ENCODE results near the gene DNAI7.
A peak's percentile ranks its signal among the peaks of the same experiment; 100 is the strongest.

The DNAI7 gene

GRCh38 chr12:25194722-25195055 lies 271 bp downstream of the DNAI7 start:
- Mint-ChIP-seq H3K36me3 (ENCODE audit: low read depth) (peaks cover 11% of the 10 kb centered on the region), H3K27me3 (no peaks in the 10 kb centered on the region), H3K9me3 (no peaks in the 10 kb centered on the region), H3K4me3 (peak overlapping the region; percentile 91), H3K4me1 (ENCODE audit: low read depth) (peaks cover 17% of the 10 kb centered on the region), H3K27ac (peak overlapping the region; percentile 96)
- intact Hi-C loops (cut with micrococcal nuclease): loop anchor here (1.0 kb wide), 1 partner anchor 142 kb away; a partner anchor contains a TSS

DNA sequence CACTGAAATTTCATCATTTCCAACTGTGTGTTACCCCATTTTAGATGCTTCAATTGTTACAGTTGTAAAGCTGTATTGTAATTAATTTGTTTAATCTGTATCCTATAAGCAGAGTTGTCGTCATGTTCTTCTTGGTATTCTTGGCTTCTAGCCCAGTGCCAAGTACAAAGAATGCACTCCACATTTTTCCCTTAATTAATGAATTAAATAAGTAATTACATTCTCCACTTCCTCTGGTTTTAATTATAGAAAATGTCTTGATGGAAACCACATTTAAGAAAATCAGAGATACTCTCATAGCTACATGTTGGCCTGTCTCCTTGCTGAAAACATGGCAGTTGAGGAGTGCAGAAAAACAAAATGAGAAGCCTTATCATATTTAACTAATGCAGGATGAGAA lies 746 bp downstream of the DNAI7 start:
- H3K4me3 Mint-ChIP-seq: no peak overlapping the region
- H3K27ac Mint-ChIP-seq: peak overlapping the region; percentile 96
- intact Hi-C loops (cut with micrococcal nuclease): no loop called here
- H3K27me3 Mint-ChIP-seq: no peaks in the 10 kb centered on the region
- peaks cover 7% of the 10 kb centered on the region for H3K36me3 Mint-ChIP-seq (ENCODE audit: low read depth)
- no peaks in the 10 kb centered on the region for H3K9me3 Mint-ChIP-seq
- peaks cover 17% of the 10 kb centered on the region for H3K4me1 Mint-ChIP-seq (ENCODE audit: low read depth)

GRCh38 chr12:25190793-25191192 lies 4.2 kb downstream of the DNAI7 start:
- Mint-ChIP-seq H3K27me3 (no peaks in the 10 kb centered on the region), H3K4me1 (ENCODE audit: low read depth) (peaks cover 13% of the 10 kb centered on the region), H3K27ac (no peak overlapping the region), H3K9me3 (no peaks in the 10 kb centered on the region), H3K36me3 (ENCODE audit: low read depth) (peaks cover 7% of the 10 kb centered on the region), H3K4me3 (no peak overlapping the region)
- intact Hi-C loops (cut with micrococcal nuclease): no loop called here

GRCh38 chr12:25189656-25190055 lies 5.3 kb downstream of the DNAI7 start:
- Mint-ChIP-seq H3K9me3 (no peaks in the 10 kb centered on the region), H3K4me3 (no peak overlapping the region), H3K27me3 (no peaks in the 10 kb centered on the region), H3K36me3 (ENCODE audit: low read depth) (no peaks in the 10 kb centered on the region), H3K4me1 (ENCODE audit: low read depth) (peaks cover 2% of the 10 kb centered on the region), H3K27ac (no peak overlapping the region)
- intact Hi-C loops (cut with micrococcal nuclease): no loop called here

DNA sequence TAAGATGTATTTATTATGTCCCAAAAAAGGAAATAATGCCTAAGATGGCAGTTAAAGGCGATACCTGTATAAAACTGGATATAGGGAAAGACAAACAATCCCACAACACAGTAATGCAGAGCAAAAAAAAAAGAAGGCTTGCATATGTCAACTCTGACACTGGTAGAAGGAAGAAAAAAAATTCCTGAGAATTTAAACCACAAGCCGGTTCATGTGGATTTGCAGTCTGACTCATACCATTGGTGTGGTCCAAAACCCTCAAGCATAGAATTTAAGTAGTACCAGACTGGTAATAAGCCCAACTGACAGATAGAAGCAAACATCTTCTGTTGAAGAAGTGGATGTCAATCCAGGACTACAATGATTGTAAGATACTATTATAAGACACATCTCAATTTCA lies 7.2 kb downstream of the DNAI7 start:
- Mint-ChIP-seq H3K4me1 (ENCODE audit: low read depth) (no peaks in the 10 kb centered on the region), H3K27me3 (no peaks in the 10 kb centered on the region), H3K36me3 (ENCODE audit: low read depth) (no peaks in the 10 kb centered on the region), H3K27ac (no peak overlapping the region), H3K4me3 (no peak overlapping the region), H3K9me3 (no peaks in the 10 kb centered on the region)
- intact Hi-C loops (cut with micrococcal nuclease): no loop called here

DNA sequence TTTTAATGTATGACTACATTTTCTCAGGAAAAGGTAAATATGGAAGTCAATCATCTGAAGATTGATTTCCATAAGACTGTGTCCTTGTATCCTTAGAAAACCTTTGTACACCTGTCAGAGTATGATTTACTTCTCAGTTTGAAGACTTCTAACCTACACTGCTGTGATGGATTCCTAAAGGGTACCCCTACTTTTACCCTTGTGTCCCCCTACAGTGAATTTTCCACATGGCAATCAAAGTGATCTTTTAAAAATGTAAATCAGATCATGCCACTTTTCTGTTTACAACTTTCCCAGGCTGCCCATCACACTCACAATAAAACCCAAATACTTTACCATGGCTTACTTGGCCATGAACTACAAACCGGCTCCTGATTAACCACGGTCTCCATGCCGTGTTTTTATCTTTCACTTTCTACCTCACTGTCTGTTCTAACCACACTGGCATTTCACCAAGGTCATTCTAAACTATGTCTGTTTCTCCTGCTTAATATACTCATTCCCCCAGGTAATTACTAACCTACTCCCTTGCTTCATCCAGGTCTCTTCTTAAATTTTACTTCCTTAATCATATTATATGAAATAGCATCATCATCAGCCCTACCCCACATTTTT lies 8.1 kb downstream of the DNAI7 start:
- Mint-ChIP-seq H3K4me3 (no peak overlapping the region), H3K27ac (no peak overlapping the region), H3K9me3 (no peaks in the 10 kb centered on the region), H3K4me1 (ENCODE audit: low read depth) (no peaks in the 10 kb centered on the region), H3K27me3 (no peaks in the 10 kb centered on the region), H3K36me3 (ENCODE audit: low read depth) (no peaks in the 10 kb centered on the region)
- intact Hi-C loops (cut with micrococcal nuclease): no loop called here

DNA sequence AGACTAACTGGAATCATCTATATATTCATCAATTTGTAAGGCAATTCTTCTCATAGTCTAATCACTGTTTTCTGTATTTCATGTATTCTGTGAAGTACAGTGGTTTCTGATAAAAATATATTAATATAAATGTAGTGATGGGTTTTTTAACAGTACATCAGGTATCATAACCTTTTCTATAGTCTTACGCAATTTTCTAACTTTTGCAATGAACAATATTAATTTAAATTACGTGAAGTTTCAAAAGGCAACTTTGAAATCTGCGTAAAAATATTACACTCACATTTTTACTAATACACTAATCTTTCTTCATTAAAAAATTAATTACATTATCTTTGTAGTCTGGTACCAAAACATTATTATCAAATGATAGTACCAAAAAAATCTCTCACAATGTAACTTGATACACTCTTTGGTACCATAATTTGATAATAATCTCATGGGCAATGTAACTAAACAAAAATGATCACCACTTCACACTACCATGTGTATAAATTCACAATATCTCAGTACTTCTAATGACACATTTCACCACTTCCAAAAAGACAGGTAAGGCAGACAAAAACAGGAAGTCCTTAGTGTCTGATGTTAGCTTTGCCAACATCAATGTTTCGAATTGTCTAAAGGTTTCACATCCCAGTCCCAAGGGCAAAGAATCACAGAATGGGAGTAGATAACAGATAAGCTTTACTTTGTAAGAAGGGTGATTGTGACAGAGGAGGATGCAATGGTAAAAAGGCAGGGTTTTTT lies 8.7 kb downstream of the DNAI7 start:
- Mint-ChIP-seq H3K9me3 (no peaks in the 10 kb centered on the region), H3K4me1 (ENCODE audit: low read depth) (no peaks in the 10 kb centered on the region), H3K27ac (no peak overlapping the region), H3K4me3 (no peak overlapping the region), H3K27me3 (no peaks in the 10 kb centered on the region), H3K36me3 (ENCODE audit: low read depth) (no peaks in the 10 kb centered on the region)
- intact Hi-C loops (cut with micrococcal nuclease): no loop called here

DNA sequence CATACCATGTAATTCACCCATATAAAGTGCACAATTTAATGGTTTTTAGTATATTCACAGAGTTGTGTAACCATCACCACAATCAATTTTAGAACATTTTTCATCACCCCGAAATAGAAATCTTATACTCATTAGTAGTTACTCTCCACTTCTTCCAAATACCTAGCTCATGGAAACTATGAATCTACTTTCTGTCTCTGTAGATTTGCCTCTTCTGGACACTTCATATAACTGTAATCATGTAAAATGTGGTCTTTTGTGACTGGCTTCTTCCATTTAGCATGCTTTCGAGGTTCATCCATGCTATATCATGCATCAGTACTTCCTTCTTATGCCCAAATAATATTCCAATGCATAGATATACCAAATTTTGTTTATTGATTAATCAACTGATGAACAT lies 10.8 kb downstream of the DNAI7 start:
- Mint-ChIP-seq H3K27me3 (no peaks in the 10 kb centered on the region), H3K4me1 (ENCODE audit: low read depth) (no peaks in the 10 kb centered on the region), H3K9me3 (no peaks in the 10 kb centered on the region), H3K27ac (no peak overlapping the region), H3K4me3 (no peak overlapping the region), H3K36me3 (ENCODE audit: low read depth) (no peaks in the 10 kb centered on the region)
- intact Hi-C loops (cut with micrococcal nuclease): no loop called here

- Mint-ChIP-seq H3K27ac (no peak overlapping the region), H3K4me1 (ENCODE audit: low read depth) (no peaks in the 10 kb centered on the region), H3K36me3 (ENCODE audit: low read depth) (no peaks in the 10 kb centered on the region), H3K9me3 (no peaks in the 10 kb centered on the region), H3K4me3 (no peak overlapping the region), H3K27me3 (no peaks in the 10 kb centered on the region)
- intact Hi-C loops (cut with micrococcal nuclease): no loop called here
These were observed 12.2 kb downstream of the DNAI7 start for GRCh38 chr12:25182765-25183164.

DNA sequence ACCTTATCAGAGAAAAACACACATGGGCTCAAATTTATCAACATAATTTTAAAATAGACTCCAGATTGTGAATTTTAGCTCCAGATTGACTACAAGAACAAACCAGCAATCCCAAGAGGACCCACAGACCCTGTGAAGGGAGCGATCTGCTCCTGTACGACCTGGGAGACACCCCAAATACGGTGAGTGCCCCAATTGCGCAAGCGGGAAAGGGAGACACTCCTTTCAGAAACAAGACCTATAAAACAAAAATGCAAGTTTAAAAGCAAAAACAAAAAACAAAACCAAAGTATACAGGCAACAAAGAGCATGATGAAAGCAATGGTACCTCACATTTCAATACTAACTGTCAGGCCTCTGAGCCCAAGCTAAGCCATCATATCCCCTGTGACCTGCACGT lies 32.1 kb downstream of the DNAI7 start:
- Mint-ChIP-seq H3K4me1 (ENCODE audit: low read depth) (no peaks in the 10 kb centered on the region), H3K27ac (no peak overlapping the region), H3K9me3 (no peaks in the 10 kb centered on the region), H3K27me3 (peaks cover 3% of the 10 kb centered on the region), H3K36me3 (ENCODE audit: low read depth) (no peaks in the 10 kb centered on the region), H3K4me3 (no peak overlapping the region)
- intact Hi-C loops (cut with micrococcal nuclease): no loop called here

GRCh38 chr12:25156061-25156460 lies 38.9 kb downstream of the DNAI7 start:
- Mint-ChIP-seq H3K36me3 (ENCODE audit: low read depth) (no peaks in the 10 kb centered on the region), H3K27ac (no peak overlapping the region), H3K4me1 (ENCODE audit: low read depth) (peaks cover 5% of the 10 kb centered on the region), H3K27me3 (peaks cover 3% of the 10 kb centered on the region), H3K4me3 (no peak overlapping the region), H3K9me3 (no peaks in the 10 kb centered on the region)
- intact Hi-C loops (cut with micrococcal nuclease): no loop called here

DNA sequence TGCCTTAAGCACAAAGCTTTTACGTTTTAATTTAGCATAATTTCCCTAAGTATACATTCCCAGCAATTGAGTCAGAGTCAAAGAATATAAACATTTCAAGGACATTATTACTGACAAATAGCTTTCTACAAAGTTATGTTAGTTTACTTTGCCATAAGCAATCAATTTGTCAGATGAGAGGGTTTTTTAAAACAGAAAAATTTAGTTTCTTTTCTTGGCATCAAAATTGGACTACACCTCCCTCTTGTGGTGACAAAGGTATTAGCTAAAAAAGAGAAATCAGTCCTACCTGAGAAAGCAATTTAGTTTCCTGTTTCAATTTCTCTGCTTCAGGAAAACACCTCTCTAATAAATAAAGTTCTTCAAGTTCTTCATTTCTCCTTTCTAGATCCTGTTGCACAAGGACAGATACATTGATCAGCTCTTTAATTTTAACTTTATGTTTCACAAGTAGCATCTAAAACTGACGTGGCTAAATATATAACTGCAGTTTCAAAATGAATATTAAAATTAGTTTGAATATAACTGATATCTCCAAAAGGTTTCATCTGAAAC lies 39.9 kb downstream of the DNAI7 start:
- H3K4me3 Mint-ChIP-seq: no peak overlapping the region
- H3K27me3 Mint-ChIP-seq: no peaks in the 10 kb centered on the region
- H3K4me1 Mint-ChIP-seq (ENCODE audit: low read depth): peaks cover 5% of the 10 kb centered on the region
- no peak overlapping the region for H3K27ac Mint-ChIP-seq
- intact Hi-C loops (cut with micrococcal nuclease): no loop called here
- H3K36me3 Mint-ChIP-seq (ENCODE audit: low read depth): no peaks in the 10 kb centered on the region
- H3K9me3 Mint-ChIP-seq: no peaks in the 10 kb centered on the region

DNA sequence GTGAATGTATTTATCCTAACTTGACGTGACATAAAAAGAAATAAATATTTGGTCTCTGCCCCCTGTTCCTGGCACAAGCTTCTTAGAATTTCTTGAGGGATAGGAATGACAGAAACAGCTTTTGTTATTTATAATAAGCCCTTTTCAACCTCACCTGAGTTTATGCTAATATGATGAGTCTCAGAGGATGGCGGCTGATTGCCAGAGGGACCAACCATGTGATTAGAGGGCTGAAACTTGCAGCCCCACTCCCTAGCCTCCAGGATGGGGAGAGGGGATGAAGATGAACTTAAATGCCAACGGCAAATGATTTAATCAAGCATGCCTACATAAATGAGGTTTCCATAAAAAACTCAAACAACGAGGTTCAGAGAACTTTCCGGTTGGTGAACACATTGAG lies 42.9 kb downstream of the DNAI7 start:
- H3K4me1 Mint-ChIP-seq (ENCODE audit: low read depth): peaks cover 5% of the 10 kb centered on the region
- intact Hi-C loops (cut with micrococcal nuclease): loop anchor here (5.0 kb wide), 1 partner anchor 870 kb away; no protein-coding TSS in a partner anchor

DNA sequence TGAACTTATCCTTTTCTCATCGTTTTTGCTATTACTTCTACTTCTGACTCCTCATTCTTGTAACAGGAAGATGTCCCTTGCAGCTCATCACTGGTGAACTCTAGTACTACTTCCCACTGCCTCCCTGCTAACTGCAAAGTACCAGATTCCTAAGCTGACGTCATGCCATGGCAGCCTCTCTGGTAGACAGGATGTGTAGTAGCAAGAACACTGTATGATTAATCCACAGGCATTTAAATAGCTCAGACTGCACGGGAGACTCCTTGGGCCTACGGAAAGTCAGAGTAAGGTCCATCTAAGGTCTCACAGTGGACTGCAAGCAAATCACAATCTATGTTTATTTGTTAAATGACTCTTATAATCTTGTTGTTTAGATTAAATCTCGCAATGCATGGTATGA lies 43.5 kb downstream of the DNAI7 start:
- Mint-ChIP-seq H3K27me3 (peaks cover 1% of the 10 kb centered on the region), H3K27ac (no peak overlapping the region), H3K4me3 (no peak overlapping the region), H3K36me3 (ENCODE audit: low read depth) (no peaks in the 10 kb centered on the region), H3K4me1 (ENCODE audit: low read depth) (peaks cover 5% of the 10 kb centered on the region), H3K9me3 (no peaks in the 10 kb centered on the region)
- intact Hi-C loops (cut with micrococcal nuclease): loop anchor here (5.0 kb wide), 1 partner anchor 869 kb away; no protein-coding TSS in a partner anchor

More for the DNA sequence above, 42.9 kb downstream of the DNAI7 start:
- no peaks in the 10 kb centered on the region for H3K9me3 Mint-ChIP-seq
- no peak overlapping the region for H3K4me3 Mint-ChIP-seq
- no peak overlapping the region for H3K27ac Mint-ChIP-seq
- H3K27me3 Mint-ChIP-seq: peaks cover 1% of the 10 kb centered on the region
- no peaks in the 10 kb centered on the region for H3K36me3 Mint-ChIP-seq (ENCODE audit: low read depth)

Data from dendritic cell treated with granulocyte-macrophage colony-stimulating factor and Interleukin-4, amounts not matched to agents 40 ng/mL and 50 ng/mL, for 4 days (primary cell).